K562 (cell line): Measurements from ENCODE around the gene MAML3. TPM values are rescaled to one million over a fixed set of nuclear protein-coding genes. Genes with fewer than 3 reads are reported as not detected.

Experiments
- ATAC-seq: fragments of 200-7000 bp; cut with Tn5 transposase; 3 replicates; pipeline ENCODE4 v1.9.1; 2020; ENCODE audit warnings: moderate library complexity
- BruUV-seq: library from RNA; stranded (reverse); fragments of 400-500 nt; replicated peaks from 2 replicates; lab custom pipeline; 2021; lab: Mats Ljungman, UMichigan
- CTCF ChIA-PET: fragments of 300-600 bp; formaldehyde crosslinking; extraction: SDS; loops from one replicate; lab custom pipeline; 2021; ENCODE audit warnings: low intra/inter-chr PET ratio; lab: Yijun Ruan, JAX
- POLR2A ChIA-PET: fragments of 300-600, 350-650 bp; sonication (Branson Sonifier 250); formaldehyde crosslinking; extraction: SDS; loops from one replicate; lab custom pipeline; 2021; ENCODE audit warnings: antibody characterized with exemption, inconsistent platforms; lab: Yijun Ruan, JAX
- DNase-seq, 4 experiments: peaks; one replicate each; pipeline versions ENCODE4 v3.0.0 to v3.0.0-alpha.2; 2011 to 2018; ENCODE audit warnings: low spot score in 3 of 4, mixed read lengths in 3 of 4; ENCODE audit errors: extremely low read depth in 1 of 4
- FAIRE-seq: peaks from 2 replicates; lab custom pipeline; 2011; peaks lifted over from hg19 to GRCh38; lab: Jason Lieb, UNC
- H2AFZ ChIP-seq: 2 replicates; pipeline ENCODE4 v1.6.0; 2011; ENCODE audit warnings: low read depth, low read length, control low read depth, inconsistent platforms
- H3K27ac ChIP-seq: fragments of 200-600 bp; 3 replicates; pipeline ENCODE4 v1.8.0; 2011; ENCODE audit warnings: low read depth, mild to moderate bottlenecking, control low read depth, inconsistent platforms, low read length, moderate library complexity, mixed read lengths; ENCODE audit errors: extremely low read depth
- H3K27me3 ChIP-seq, 2 experiments: fragments of 300-600 bp in 1 of 2; 2 replicates in 1 of 2; 3 replicates in 1 of 2; pipeline versions ENCODE4 v1.6.0 to v1.8.0; 2011; ENCODE audit warnings: inconsistent platforms in 2 of 2, low read length in 2 of 2, mild to moderate bottlenecking in 1 of 2, mixed read lengths in 1 of 2, moderate library complexity in 1 of 2; ENCODE audit not compliant: control insufficient read depth in 2 of 2, insufficient read depth in 2 of 2
- H3K36me3 ChIP-seq: fragments of 300-600 bp; 3 replicates; pipeline ENCODE4 v1.8.0; 2011; ENCODE audit warnings: mild to moderate bottlenecking, low read length, inconsistent platforms; ENCODE audit not compliant: control insufficient read depth, insufficient read depth
- H3K4me1 ChIP-seq, 2 experiments: fragments of 200-600 bp in 1 of 2; replicated peaks in 1 of 2; 2 replicates in 1 of 2; 3 replicates in 1 of 2; pipeline versions ENCODE4 v1.5.1 to v1.8.0; 2011; ENCODE audit warnings: inconsistent platforms in 2 of 2, low read length in 2 of 2, mild to moderate bottlenecking in 1 of 2, mixed read lengths in 1 of 2, moderate library complexity in 1 of 2; ENCODE audit not compliant: control insufficient read depth in 2 of 2, insufficient read depth in 2 of 2
- H3K4me2 ChIP-seq: 2 replicates; pipeline ENCODE4 v1.6.1; 2011; ENCODE audit warnings: low read length, control low read depth, inconsistent platforms, mixed read lengths; ENCODE audit not compliant: insufficient read depth
- H3K4me3 ChIP-seq: fragments of 200-600 bp; sonication (generic), shearing (Covaris generic); 2 replicates; pipeline ENCODE4 v1.5.1; 2016; ENCODE audit warnings: control low read depth, inconsistent platforms
- H3K79me2 ChIP-seq: fragments of 200-600 bp; 3 replicates; pipeline ENCODE4 v1.8.0; 2011; ENCODE audit warnings: low read length, inconsistent platforms; ENCODE audit not compliant: control insufficient read depth, insufficient read depth
- H3K9ac ChIP-seq, 2 experiments: 2 replicates each; pipeline versions ENCODE4 v1.6.0 to v1.6.1; 2011; ENCODE audit warnings: low read depth in 2 of 2, low read length in 2 of 2, control low read depth in 1 of 2, inconsistent platforms in 1 of 2, mild to moderate bottlenecking in 1 of 2, mixed read lengths in 1 of 2; ENCODE audit not compliant: insufficient read depth in 1 of 2
- H3K9me1 ChIP-seq: one replicate; pipeline ENCODE4 v1.6.0; 2011; ENCODE audit warnings: inconsistent platforms, mild to moderate bottlenecking, low read length, moderate library complexity; ENCODE audit not compliant: control insufficient read depth, insufficient read depth
- H3K9me3 ChIP-seq: replicated peaks from 2 replicates; pipeline ENCODE4 v1.5.1; 2011; ENCODE audit warnings: low read depth, low read length, inconsistent platforms; ENCODE audit not compliant: control insufficient read depth, insufficient read depth
- H4K20me1 ChIP-seq: replicated peaks from 2 replicates; pipeline ENCODE4 v1.6.1; 2011; ENCODE audit warnings: low read length, inconsistent platforms, mixed read lengths; ENCODE audit not compliant: control insufficient read depth, insufficient read depth
- BHLHE40 ChIP-seq: IDR thresholded peaks from 2 replicates; pipeline ENCODE4 v1.6.1; 2011; ENCODE audit warnings: low read length, improper control_type of control experiment
- CREBBP ChIP-seq: IDR thresholded peaks from one replicate; pipeline ENCODE4 v1.6.1; 2012; ENCODE audit warnings: low read depth, mild to moderate bottlenecking, control low read depth, inconsistent platforms, low read length
- ELF4 ChIP-seq: fragments of 450-650 bp; formaldehyde crosslinking; IDR thresholded peaks from 2 replicates; pipeline ENCODE4 v1.4.0; 2022; ENCODE audit warnings: missing genetic modification characterization
- ETV1 ChIP-seq: fragments of 450-650 bp; conservative IDR thresholded peaks from 2 replicates; pipeline ENCODE4 v1.6.1; 2016; ENCODE audit warnings: missing genetic modification characterization, control low read depth, low read depth, missing compliant biosample characterization
- EWSR1 ChIP-seq: fragments of 450-650 bp; IDR thresholded peaks from 2 replicates; pipeline ENCODE4 v1.6.1; 2018; ENCODE audit warnings: borderline replicate concordance, mild to moderate bottlenecking, low read depth, moderate library complexity; ENCODE audit not compliant: partially characterized antibody
- MBD2 ChIP-seq: sonication (generic); IDR thresholded peaks from 2 replicates; pipeline ENCODE4 v1.6.1; 2016; ENCODE audit warnings: low read depth, borderline replicate concordance
- NR1H2 ChIP-seq: sonication (generic); formaldehyde crosslinking; IDR thresholded peaks from 2 replicates; pipeline ENCODE4 v1.4.0; 2020; ENCODE audit warnings: mild to moderate bottlenecking, missing genetic modification reagents
- ZBTB33 ChIP-seq: sonication (generic); formaldehyde crosslinking; IDR thresholded peaks from 2 replicates; pipeline ENCODE4 v1.8.1; 2023; ENCODE audit warnings: mild to moderate bottlenecking, missing genetic modification reagents
- ZNF165 ChIP-seq: fragments of 250-450 bp; sonication (Bioruptor Pico); IDR thresholded peaks from 2 replicates; pipeline ENCODE4 v1.4.0; 2020; ENCODE audit warnings: borderline replicate concordance
- ZNF23 ChIP-seq: fragments of 250-450 bp; sonication (Bioruptor Pico); IDR thresholded peaks from 2 replicates; pipeline ENCODE4 v1.4.0; 2020; ENCODE audit warnings: mild to moderate bottlenecking
- ZSCAN29 ChIP-seq: fragments of 450-650 bp; IDR thresholded peaks from 2 replicates; pipeline ENCODE4 v1.6.1; 2017
- WGBS: fragments of 100-300 bp; shearing (Covaris generic); methylation state at CpG from one replicate; pipeline ENCODE4 v1.1.6; 2016; ENCODE audit warnings: low coverage, mixed read lengths; ENCODE audit not compliant: insufficient coverage; ENCODE audit errors: missing lambda C conversion rate; 5-methylcytosine and 5-hydroxymethylcytosine counted together
- in situ Hi-C: fragments of 300-500 bp; cut with MboI; formaldehyde crosslinking; loops from 4 replicates; pipeline ENCODE4 v1.15.0; 2018; ENCODE audit warnings: inconsistent platforms, mixed read lengths
- intact Hi-C: fragments of 100-400 bp; cut with micrococcal nuclease; formaldehyde crosslinking; loops from 2 replicates; pipeline ENCODE4 v1.14.2; 2022
- polyA plus RNA-seq, 8 experiments: library from polyadenylated mRNA; depleted of rRNA in 4 of 8; stranded (reverse) in 5 of 8; unstranded in 3 of 8; fragments of >200 nt; fragmentation: Nextera tagmentation in 2 of 8; fragmentation: Illumina TruSeq in 1 of 8; extraction: Ambion mirVana in 2 of 8; extraction: Trizol in 1 of 8; gene quantifications; 2 replicates each; pipeline versions ENCODE4 v1.2.1 to v1.2.3, GENCODE V29; 2011 to 2014; ENCODE audit warnings: inconsistent platforms in 1 of 8, missing spikeins in 1 of 8
- total RNA-seq, 7 experiments: library from RNA; depleted of rRNA in 6 of 7; stranded (reverse); fragments of >200 nt in 6 of 7; fragmentation: Illumina TruSeq in 2 of 7; extraction: Trizol in 2 of 7; gene quantifications; 2 replicates each; pipeline versions ENCODE4 v1.2.1 to v1.2.3, GENCODE V29; 2011 to 2021; ENCODE audit warnings: low replicate concordance in 1 of 7
- TF ChIP-seq, protein P1 (sequence below): IDR thresholded peaks from 2 replicates; pipeline ENCODE4 v1.6.1; 2014; ENCODE audit warnings: antibody characterized with exemption

The MAML3 gene
- total and polyA plus RNA-seq, 9 of the 15 experiments (the other 6 are each of a cell fraction or from before 2014, with no cell fraction given), result 0.01 to 0.55 (median 0.25) TPM

DNA sequence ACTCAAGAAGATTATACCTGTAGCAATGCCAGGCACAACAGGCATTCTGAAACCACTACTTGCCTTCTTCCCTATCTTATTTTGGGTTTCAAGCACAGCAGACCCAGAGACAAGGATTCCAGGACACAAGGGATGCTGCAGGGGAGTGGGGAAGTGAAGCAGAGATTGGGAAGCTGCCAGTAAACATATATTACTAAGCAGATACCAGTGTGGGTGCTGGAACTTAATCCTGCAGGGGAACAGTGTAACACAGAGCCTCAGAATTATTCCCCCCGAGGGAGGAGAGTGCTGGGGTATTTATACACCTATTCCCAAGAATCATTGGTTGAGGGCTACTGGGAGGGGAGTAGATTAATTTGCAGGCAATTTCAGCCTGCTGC lies 33.3 kb upstream of the MAML3 start:
- no peaks in the 10 kb centered on the region for H3K9me3 ChIP-seq
- H3K9me1 ChIP-seq, result no peaks in the 10 kb centered on the region
- no peaks in the 10 kb centered on the region for H3K4me1 ChIP-seq
- H3K79me2 ChIP-seq, result no peaks in the 10 kb centered on the region
- CTCF ChIA-PET, result no interaction called here
- no peak overlapping the region for H3K4me2 ChIP-seq
- DNase-seq (no peak), FAIRE-seq (no peak), ATAC-seq (no peak)
- peaks cover 0 to 5% of the 10 kb centered on the region in 2 experiments; a peak in 2 of 5 replicates for H3K27me3 ChIP-seq
- H2AFZ ChIP-seq, result no peak overlapping the region
- no peaks in the 10 kb centered on the region for H4K20me1 ChIP-seq
- in situ Hi-C loops (no loop called here), intact Hi-C loops (no loop called here)
- H3K4me3 ChIP-seq, result no peak overlapping the region
- no peak overlapping the region for H3K27ac ChIP-seq
- WGBS, result 0% methylated on average over 1 of the region's 1 CpG
- no TSS peak for BruUV-seq
- POLR2A ChIA-PET, result interaction anchor here (1.5 kb wide), 1 partner anchor 25 kb away, joined by 3 read pairs; no protein-coding TSS in a partner anchor
- no peak for TF ChIP-seq MBD2
- TF ChIP-seq, protein P1, sequence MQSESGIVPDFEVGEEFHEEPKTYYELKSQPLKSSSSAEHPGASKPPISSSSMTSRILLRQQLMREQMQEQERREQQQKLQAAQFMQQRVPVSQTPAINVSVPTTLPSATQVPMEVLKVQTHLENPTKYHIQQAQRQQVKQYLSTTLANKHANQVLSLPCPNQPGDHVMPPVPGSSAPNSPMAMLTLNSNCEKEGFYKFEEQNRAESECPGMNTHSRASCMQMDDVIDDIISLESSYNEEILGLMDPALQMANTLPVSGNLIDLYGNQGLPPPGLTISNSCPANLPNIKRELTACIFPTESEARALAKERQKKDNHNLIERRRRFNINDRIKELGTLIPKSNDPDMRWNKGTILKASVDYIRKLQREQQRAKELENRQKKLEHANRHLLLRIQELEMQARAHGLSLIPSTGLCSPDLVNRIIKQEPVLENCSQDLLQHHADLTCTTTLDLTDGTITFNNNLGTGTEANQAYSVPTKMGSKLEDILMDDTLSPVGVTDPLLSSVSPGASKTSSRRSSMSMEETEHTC, result no peak
- TF ChIP-seq ZBTB33 (CRISPR knock-in tag), result no peak
- no peak for TF ChIP-seq NR1H2
- TF ChIP-seq ELF4 (CRISPR knock-in tag), result no peak
- TF ChIP-seq ZSCAN29, result no peak
- no peak for TF ChIP-seq CREBBP
- no peak for TF ChIP-seq ZNF165 (CRISPR knock-in tag)
- TF ChIP-seq ETV1, result no peak
- no peak for TF ChIP-seq BHLHE40
- no peak for TF ChIP-seq ZNF23 (CRISPR knock-in tag)
- no peak for TF ChIP-seq EWSR1
- H3K36me3 ChIP-seq, result no peaks in the 10 kb centered on the region
- H3K9ac ChIP-seq, result no peak overlapping the region
